Endodermal cell (in vitro differentiated cells): Measurements from ENCODE around the gene TULP4. TPM values are rescaled to one million over a fixed set of nuclear protein-coding genes. Genes with fewer than 3 reads are reported as not detected.
"Not testable (repeated sequence)": the region's sequence is repeated elsewhere in the genome, so short reads cannot be mapped to it uniquely, and the experiment has no call there.

Experiments
- DNase-seq: peaks from one replicate; pipeline ENCODE4 v3.0.0-alpha.2; 2017
- H3K27ac ChIP-seq: 2 replicates; pipeline ENCODE4 v1.5.1; 2013; ENCODE audit warnings: mild to moderate bottlenecking, low read depth, low read length, moderate library complexity
- H3K27me3 ChIP-seq: 2 replicates; pipeline ENCODE4 v1.6.1; 2013; ENCODE audit warnings: mild to moderate bottlenecking, low read length, moderate library complexity; ENCODE audit not compliant: insufficient read depth, control insufficient read depth, poor library complexity, severe bottlenecking
- H3K36me3 ChIP-seq: 2 replicates; pipeline ENCODE4 v1.7.0; 2013; ENCODE audit warnings: mild to moderate bottlenecking, low read length, moderate library complexity; ENCODE audit not compliant: control insufficient read depth, insufficient read depth
- H3K4me1 ChIP-seq: one replicate; pipeline ENCODE4 v1.7.0; 2013; ENCODE audit warnings: low read length; ENCODE audit not compliant: control insufficient read depth, insufficient read depth
- H3K4me3 ChIP-seq: 2 replicates; pipeline ENCODE4 v1.5.1; 2013; ENCODE audit warnings: mild to moderate bottlenecking, low read length, moderate library complexity
- H3K9ac ChIP-seq: 2 replicates; pipeline ENCODE4 v1.6.1; 2013; ENCODE audit warnings: mild to moderate bottlenecking, low read length, moderate library complexity; ENCODE audit not compliant: poor library complexity, severe bottlenecking; ENCODE audit errors: extremely low read depth
- H3K9me3 ChIP-seq: 2 replicates; pipeline ENCODE4 v1.6.1; 2013; ENCODE audit warnings: mild to moderate bottlenecking, low read length, moderate library complexity; ENCODE audit not compliant: control insufficient read depth
- H3K27ac Mint-ChIP-seq: 2 replicates; pipeline ENCODE4 v1.8.0; 2020; ENCODE audit warnings: mixed read lengths
- H3K27me3 Mint-ChIP-seq: 2 replicates; pipeline ENCODE4 v1.8.0; 2021; ENCODE audit warnings: mild to moderate bottlenecking, mixed read lengths; ENCODE audit not compliant: insufficient read depth
- H3K36me3 Mint-ChIP-seq: 2 replicates; pipeline ENCODE4 v1.8.0; 2020; ENCODE audit warnings: low read depth, mixed read lengths
- H3K4me1 Mint-ChIP-seq: 2 replicates; pipeline ENCODE4 v1.8.0; 2020; ENCODE audit warnings: mixed read lengths
- H3K4me3 Mint-ChIP-seq: 2 replicates; pipeline ENCODE4 v1.8.0; 2020; ENCODE audit warnings: mild to moderate bottlenecking, moderate library complexity, mixed read lengths
- H3K9me3 Mint-ChIP-seq: 2 replicates; pipeline ENCODE4 v1.8.0; 2020; ENCODE audit warnings: mild to moderate bottlenecking, mixed read lengths
- CTCF ChIP-seq: fragments of 200-600 bp; sonication (generic); conservative IDR thresholded peaks from 2 replicates; pipeline ENCODE4 v1.5.0; 2021; ENCODE audit warnings: antibody characterized with exemption, mild to moderate bottlenecking
- WGBS, 2 experiments: methylation state at CpG; one replicate each; pipeline versions ENCODE4 v1.1.5 to v1.1.7; 2013; ENCODE audit warnings: missing lambda C conversion rate in 2 of 2, mixed read lengths in 1 of 2; ENCODE audit not compliant: insufficient coverage in 1 of 2, insufficient read length in 1 of 2; 5-methylcytosine and 5-hydroxymethylcytosine counted together
- total RNA-seq, 2 donors: library from RNA; stranded (reverse); fragmentation: NEBNext Ultra II Directional in 1 of 2; extraction: Animal tissue kit (Norgen Biotek cat#: 25700) in 1 of 2; gene quantifications; 2 replicates in 1 of 2; 3 replicates in 1 of 2; pipeline ENCODE4 v1.2.1, GENCODE V29; 2021

TULP4 gene
- total RNA-seq, 2 donors from 2014 or later, result 102 to 103 TPM

- peak; percentile 36 for TF ChIP-seq CTCF
- Mint-ChIP-seq H3K4me1 (peaks cover 57% of the 10 kb centered on the region), H3K27ac (no peak overlapping the region), H3K4me3 (no peak overlapping the region), H3K36me3 (peaks cover 69% of the 10 kb centered on the region), H3K27me3 (peaks cover 92% of the 10 kb centered on the region), H3K9me3 (peaks cover 3% of the 10 kb centered on the region)
- Histone ChIP-seq H3K27me3 (no peaks in the 10 kb centered on the region), H3K9me3 (peaks cover 13% of the 10 kb centered on the region), H3K4me1 (peaks cover 4% of the 10 kb centered on the region), H3K9ac (no peak overlapping the region), H3K4me3 (no peak overlapping the region), H3K27ac (no peak overlapping the region), H3K36me3 (peaks cover 62% of the 10 kb centered on the region)
- DNase-seq, result no peak
- 87 to 100% methylated on average over 3 to 6 of the region's 6 CpGs for WGBS, 2 experiments
Observed at GRCh38 chr6:158468666-158469065, 156.4 kb downstream of the TULP4 start.

- DNase-seq, H3K9ac ChIP-seq, H3K27ac Mint-ChIP-seq, H3K27me3 ChIP-seq, H3K4me3 ChIP-seq, H3K9me3 Mint-ChIP-seq, H3K4me3 Mint-ChIP-seq, H3K9me3 ChIP-seq, H3K4me1 ChIP-seq, H3K27ac ChIP-seq: not testable (repeated sequence)
- H3K4me1 Mint-ChIP-seq, result peaks cover 59% of the 10 kb centered on the region
- H3K36me3 ChIP-seq, result peaks cover 54% of the 10 kb centered on the region
- H3K36me3 Mint-ChIP-seq, result peaks cover 59% of the 10 kb centered on the region
- peaks cover 87% of the 10 kb centered on the region for H3K27me3 Mint-ChIP-seq
- 93 to 99% methylated on average over 9 to 18 of the region's 18 CpGs for WGBS, 2 experiments
Observed at GRCh38 chr6:158470023-158470422, 157.8 kb downstream of the TULP4 start.

- Histone ChIP-seq H3K9ac (no peak overlapping the region), H3K4me1 (peaks cover 15% of the 10 kb centered on the region), H3K27ac (no peak overlapping the region), H3K4me3 (no peak overlapping the region), H3K27me3 (no peaks in the 10 kb centered on the region), H3K9me3 (no peaks in the 10 kb centered on the region), H3K36me3 (peaks cover 46% of the 10 kb centered on the region)
- Mint-ChIP-seq H3K9me3 (peaks cover 3% of the 10 kb centered on the region), H3K27ac (no peak overlapping the region), H3K4me3 (no peak overlapping the region), H3K36me3 (peaks cover 51% of the 10 kb centered on the region), H3K4me1 (peaks cover 57% of the 10 kb centered on the region), H3K27me3 (peaks cover 76% of the 10 kb centered on the region)
- no peak for DNase-seq
- 96 to 97% methylated on average over 3 of the region's 3 CpGs for WGBS, 2 experiments
- TF ChIP-seq CTCF, result no peak
Observed at GRCh38 chr6:158471339-158471738, 159.1 kb downstream of the TULP4 start.

GRCh38 chr6:158472447-158472846 is 160.2 kb downstream of the TULP4 start:
- H3K4me3 ChIP-seq, result no peak overlapping the region

More at GRCh38 chr6:158472447-158472846, 160.2 kb downstream of the TULP4 start:
- DNase-seq, result no peak
- Mint-ChIP-seq H3K36me3 (peaks cover 52% of the 10 kb centered on the region), H3K4me3 (no peak overlapping the region), H3K9me3 (peaks cover 3% of the 10 kb centered on the region), H3K27ac (no peak overlapping the region), H3K4me1 (peaks cover 49% of the 10 kb centered on the region), H3K27me3 (peaks cover 65% of the 10 kb centered on the region)
- Histone ChIP-seq H3K9ac (no peak overlapping the region), H3K4me1 (peaks cover 16% of the 10 kb centered on the region), H3K36me3 (peaks cover 48% of the 10 kb centered on the region), H3K9me3 (peaks cover 1% of the 10 kb centered on the region), H3K27me3 (no peaks in the 10 kb centered on the region), H3K27ac (no peak overlapping the region)
- WGBS, 2 experiments, result 83 to 86% methylated on average over 4 of the region's 5 CpGs
- TF ChIP-seq CTCF, result no peak
